Heart left ventricle (tissue), 16 donors: Measurements from ENCODE around the gene DNASE1L1. TPM values are rescaled to one million over a fixed set of nuclear protein-coding genes. Genes with fewer than 3 reads are reported as not detected.

Source experiments
- ATAC-seq, 4 donors: fragments of 200-7000 bp; cut with Tn5 transposase; one replicate each; pipeline ENCODE4 v1.9.1; 2020 to 2022; ENCODE audit warnings: moderate library complexity in 4 of 4, mild to moderate bottlenecking in 3 of 4, moderate number of reproducible peaks in 1 of 4
- DNase-seq, 5 donors: peaks; one replicate each; pipeline ENCODE4 v3.0.0-alpha.2; 2020
- H3K27ac ChIP-seq, 12 donors: fragments of 200-600 bp; sonication (generic) in 4 of 12; one replicate each; pipeline versions ENCODE4 v1.5.0 to v1.8.0; 2016 to 2022; ENCODE audit warnings: mild to moderate bottlenecking in 2 of 12
- H3K27me3 ChIP-seq, 9 donors: fragments of 200-600 bp; sonication (generic) in 2 of 9; one replicate each; pipeline versions ENCODE4 v1.5.1 to v1.8.0; 2016 to 2022; ENCODE audit warnings: mild to moderate bottlenecking in 3 of 9
- H3K36me3 ChIP-seq, 9 donors: fragments of 200-600 bp; sonication (generic) in 2 of 9; one replicate each; pipeline versions ENCODE4 v1.5.0 to v1.8.0; 2018 to 2022; ENCODE audit warnings: mild to moderate bottlenecking in 2 of 9
- H3K4me1 ChIP-seq, 12 donors: fragments of 200-600 bp; sonication (generic) in 4 of 12; one replicate each; pipeline versions ENCODE4 v1.5.0 to v1.8.0; 2016 to 2022; ENCODE audit warnings: mild to moderate bottlenecking in 3 of 12
- H3K4me3 ChIP-seq, 12 donors: fragments of 200-600 bp; sonication (generic) in 4 of 12; one replicate each; pipeline versions ENCODE4 v1.5.0 to v1.8.0; 2017 to 2022; ENCODE audit warnings: mild to moderate bottlenecking in 9 of 12, moderate library complexity in 4 of 12
- H3K9me3 ChIP-seq, 12 donors: fragments of 200-600 bp; sonication (generic) in 4 of 12; one replicate each; pipeline versions ENCODE4 v1.5.0 to v1.8.0; 2016 to 2022; ENCODE audit warnings: mild to moderate bottlenecking in 1 of 12
- POLR2A ChIP-seq, 2 donors: fragments of 450-650 bp; IDR thresholded peaks; one replicate each; pipeline ENCODE4 v1.6.1; 2017; ENCODE audit warnings: antibody characterized with exemption in 2 of 2, mild to moderate bottlenecking in 2 of 2, moderate library complexity in 2 of 2
- WGBS, 4 donors: extraction: QIAGEN DNeasy Blood & Tissue Kit in 2 of 4; methylation state at CpG; one replicate each; pipeline versions ENCODE4 v1.1.5 to v1.1.7; 2013 to 2018; 5-methylcytosine and 5-hydroxymethylcytosine counted together
- intact Hi-C, 10 donors: fragments of 100-400 bp; cut with DNase I; formaldehyde crosslinking; loops; one replicate each; pipeline versions ENCODE4 v1.11.1 to v1.14.2; 2022
- polyA plus RNA-seq, 2 donors: library from polyadenylated mRNA; stranded (reverse); fragments of 200-250 nt; gene quantifications; one replicate each; pipeline ENCODE4 v1.2.3, GENCODE V29; 2013
- total RNA-seq, 9 donors: library from RNA; depleted of rRNA in 2 of 9; stranded (reverse); fragments of >200 nt in 2 of 9; fragmentation: NEBNext Ultra II Directional in 3 of 9; extraction: Animal tissue kit (Norgen Biotek cat#: 25700) in 3 of 9; gene quantifications; one replicate each; pipeline versions ENCODE4 v1.1.0 to v1.2.4, GENCODE V29; 2016 to 2023
- TF ChIP-seq, protein P1 (sequence below), 12 donors: fragments of 200-600 bp; sonication (generic) in 4 of 12; IDR thresholded peaks; one replicate each; pipeline versions ENCODE4 v1.5.0 to v1.8.0; 2018 to 2022; ENCODE audit warnings: antibody characterized with exemption in 12 of 12, mild to moderate bottlenecking in 5 of 12
- donor health status: ischemic (EF 13 %, LVEDD 7.1; RV severe dilation, severe dysfunction).
- donor health status: healthy with polysubstance abuse.
- donor health status: DM: no; HTN: yes; CAD: no.
- donor health status: DM: no; HTN: no; CAD: no.
- donor health status: ischemic (EF 25% LVEDD 6.9; RV normal size, moderate dysfunction).
- donor health status: ischemic (EF 25% LVEDD 5.7; RV mildly dilated, moderate dysfunction).
- donor health status: healthy.
- donor health status: DM: yes; HTN: yes; CAD: no.
- donor health status: ischemic (EF 35%, LVEDD 5.7; RV mildly dilated, moderate dysfunction).
- donor health status: nonischemic (EF 11% LVEDD 7.7; RV severe dilation, severe dysfunction).
- donor health status: DM: yes; HTN: yes; CAD: no.
- donor health status: PGD.
- donor health status: ischemic (EF 29% LVEDD 5.4; RV normal size, mild dysfunction).
- donor health status: nonischemic (EF 23%, LVEDD 6.1; RV moderate dilation, normal function).

The DNASE1L1 gene
- total and polyA plus RNA-seq, 11 donors = 26.7 to 117 (median 43.8) TPM

GRCh38 chrX:154430479-154430878, 21.4 kb upstream of the DNASE1L1 start:
- intact Hi-C loops = loop anchor here in 1 of 10 donors (10.0 kb wide), 1 partner anchor 56 kb away; the partner anchor contains the start of genes EMD and FLNA
- Histone ChIP-seq H3K4me3 (peak overlapping the region in 1 of 12 donors; percentile 16), H3K27me3 (no peaks in the 10 kb centered on the region), H3K27ac (peak overlapping the region in 4 of 12 donors; percentile 35 to 84 (median 40)), H3K9me3 (no peaks in the 10 kb centered on the region), H3K36me3 (peaks cover 0 to 24% (median 6%) of the 10 kb centered on the region in 9 donors), H3K4me1 (peaks cover 0 to 28% (median 7%) of the 10 kb centered on the region in 12 donors)
- ATAC-seq = peak in 1 of 4 donors; percentile 15
- 49 to 71% (median 58%) methylated on average over 6 of the region's 6 CpGs for WGBS, 4 donors
- TF ChIP-seq, protein P1, sequence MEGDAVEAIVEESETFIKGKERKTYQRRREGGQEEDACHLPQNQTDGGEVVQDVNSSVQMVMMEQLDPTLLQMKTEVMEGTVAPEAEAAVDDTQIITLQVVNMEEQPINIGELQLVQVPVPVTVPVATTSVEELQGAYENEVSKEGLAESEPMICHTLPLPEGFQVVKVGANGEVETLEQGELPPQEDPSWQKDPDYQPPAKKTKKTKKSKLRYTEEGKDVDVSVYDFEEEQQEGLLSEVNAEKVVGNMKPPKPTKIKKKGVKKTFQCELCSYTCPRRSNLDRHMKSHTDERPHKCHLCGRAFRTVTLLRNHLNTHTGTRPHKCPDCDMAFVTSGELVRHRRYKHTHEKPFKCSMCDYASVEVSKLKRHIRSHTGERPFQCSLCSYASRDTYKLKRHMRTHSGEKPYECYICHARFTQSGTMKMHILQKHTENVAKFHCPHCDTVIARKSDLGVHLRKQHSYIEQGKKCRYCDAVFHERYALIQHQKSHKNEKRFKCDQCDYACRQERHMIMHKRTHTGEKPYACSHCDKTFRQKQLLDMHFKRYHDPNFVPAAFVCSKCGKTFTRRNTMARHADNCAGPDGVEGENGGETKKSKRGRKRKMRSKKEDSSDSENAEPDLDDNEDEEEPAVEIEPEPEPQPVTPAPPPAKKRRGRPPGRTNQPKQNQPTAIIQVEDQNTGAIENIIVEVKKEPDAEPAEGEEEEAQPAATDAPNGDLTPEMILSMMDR (IDR thresholded peaks at IDR 0.05) = no peak
- no peak for TF ChIP-seq POLR2A (IDR thresholded peaks at IDR 0.05)
- DNase-seq = peak in 1 of 5 donors; percentile 10

- WGBS, 4 donors = 75 to 91% (median 86%) methylated on average over 2 of the region's 2 CpGs
- H3K27ac ChIP-seq = peak overlapping the region in 3 of 12 donors; percentile 84 to 90 (median 86)
- no peak for ATAC-seq
- intact Hi-C loops = loop anchor here in 2 of 10 donors (2.0 to 10.0 kb wide), 2 partner anchors 55 to 61 kb away; partner anchors contain the start of genes EMD (in 1 of the 2), FLNA (in 1 of the 2) and SLC10A3 (in 1 of the 2)
- DNase-seq = no peak
- H3K27me3 ChIP-seq = no peaks in the 10 kb centered on the region
- H3K4me3 ChIP-seq = peak overlapping the region in 7 of 12 donors; percentile 67 to 98 (median 81)
- H3K9me3 ChIP-seq = no peaks in the 10 kb centered on the region
- peaks cover 0 to 28% (median 7%) of the 10 kb centered on the region in 12 donors for H3K4me1 ChIP-seq
- TF ChIP-seq, protein P1 (IDR thresholded peaks at IDR 0.05) = no peak
- TF ChIP-seq POLR2A (IDR thresholded peaks at IDR 0.05) = no peak
- H3K36me3 ChIP-seq = peaks cover 0 to 21% (median 6%) of the 10 kb centered on the region in 9 donors
Observed at GRCh38 chrX:154429711-154430110, 20.7 kb upstream of the DNASE1L1 start.

DNA sequence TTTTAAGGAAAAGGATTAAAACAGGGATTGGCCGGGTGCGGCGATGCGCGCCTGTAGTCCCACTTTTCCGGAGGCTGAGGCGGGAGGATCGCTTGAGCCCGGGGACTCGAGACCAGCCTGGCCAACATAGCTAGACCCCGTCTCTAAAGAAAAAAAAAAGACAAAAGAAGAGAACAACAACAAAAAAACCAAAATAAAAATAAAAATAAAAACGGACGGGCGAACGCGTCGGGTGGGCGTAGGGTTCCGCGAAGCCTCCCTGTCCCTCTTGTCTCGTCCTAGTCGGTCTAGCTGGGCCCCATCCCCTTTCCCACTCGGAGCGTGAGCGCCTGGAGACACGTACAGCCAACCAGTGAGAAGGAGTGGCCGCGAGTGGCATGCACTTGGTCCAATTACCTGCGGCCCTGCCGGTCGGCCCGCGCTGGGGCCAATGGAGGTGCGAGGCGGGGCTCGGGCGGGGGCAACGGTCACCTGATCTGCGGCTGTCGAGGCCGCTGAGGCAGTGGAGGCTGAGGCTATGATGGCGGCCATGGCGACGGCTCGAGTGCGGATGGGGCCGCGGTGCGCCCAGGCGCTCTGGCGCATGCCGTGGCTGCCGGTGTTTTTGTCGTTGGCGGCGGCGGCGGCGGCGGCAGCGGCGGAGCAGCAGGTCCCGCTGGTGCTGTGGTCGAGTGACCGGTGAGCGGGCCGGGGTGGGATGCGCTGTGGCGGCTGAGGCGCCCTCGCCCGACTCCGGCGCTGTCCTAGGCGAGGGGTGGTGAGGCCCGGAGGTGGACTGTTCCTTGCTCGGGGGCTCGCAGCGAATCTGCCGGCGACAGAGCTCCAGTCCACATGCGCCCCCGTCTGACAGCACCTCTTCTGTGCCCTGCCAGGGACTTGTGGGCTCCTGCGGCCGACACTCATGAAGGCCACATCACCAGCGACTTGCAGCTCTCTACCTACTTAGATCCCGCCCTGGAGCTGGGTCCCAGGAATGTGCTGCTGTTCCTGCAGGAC, 19.4 kb upstream of the DNASE1L1 start, which contains the start of gene ATP6AP1:
TSS of gene ATP6AP1 (plus strand) at position 502 of the 996 bp plus-strand sequence. CDS start at position 518, 16 bp downstream.
- TF ChIP-seq POLR2A (IDR thresholded peaks at IDR 0.05) = peak in 1 of 2 donors; percentile 70
- TF ChIP-seq, protein P1 (IDR thresholded peaks at IDR 0.05) = peak in 2 of 12 donors; percentile 8 to 24
- Histone ChIP-seq H3K4me1 (peaks cover 0 to 28% (median 7%) of the 10 kb centered on the region in 12 donors), H3K4me3 (peak within 1 kb of the TSS; percentile 51 to 98 (median 78)), H3K9me3 (no peaks in the 10 kb centered on the region), H3K36me3 (peaks cover 0 to 14% (median 6%) of the 10 kb centered on the region in 9 donors), H3K27ac (peak within 1 kb of the TSS; percentile 8 to 90 (median 80)), H3K27me3 (no peaks in the 10 kb centered on the region)
- peak; percentile 94 to 96 (median 95) for DNase-seq
- WGBS, 4 donors = 7 to 50% (median 26%) methylated on average over 51 to 87 of the region's 87 CpGs
- ATAC-seq = peak; percentile 96 to 99 (median 98)
- intact Hi-C loops = loop anchor here in 1 of 10 donors (2.0 kb wide), 1 partner anchor 62 kb away; the partner anchor contains the start of gene SLC10A3
